ENCODE results near the gene LYSMD1. TPM values are rescaled to one million over a fixed set of nuclear protein-coding genes. Genes with fewer than 3 reads are reported as not detected.

LYSMD1 gene
- polyA plus RNA-seq, 4 donors = 15.6 to 19.7 (median 16.8) TPM

GRCh38 chr1:151143986-151144385 is 21.7 kb downstream of the LYSMD1 start:
- no peak for DNase-seq (ENCODE audit: low read depth in 4 of 4, low spot score in 2 of 4)

- DNase-seq (ENCODE audit: low read depth in 4 of 4, low spot score in 2 of 4) = no peak
Measured at GRCh38 chr1:151143057-151143435, 22.7 kb downstream of the LYSMD1 start.

- no peak for DNase-seq (ENCODE audit: low read depth in 4 of 4, low spot score in 2 of 4)
Measured at GRCh38 chr1:151142411-151143056, 23.2 kb downstream of the LYSMD1 start.

GRCh38 chr1:151137789-151138188 is 27.9 kb downstream of the LYSMD1 start:
- DNase-seq (ENCODE audit: low read depth in 4 of 4, low spot score in 2 of 4) = no peak

GRCh38 chr1:151135433-151136385 is 30.0 kb downstream of the LYSMD1 start:
- no peak for DNase-seq (ENCODE audit: low read depth in 4 of 4, low spot score in 2 of 4)

- DNase-seq (ENCODE audit: low read depth in 4 of 4, low spot score in 2 of 4) = no peak
Measured at GRCh38 chr1:151134991-151135390, 30.7 kb downstream of the LYSMD1 start.

- DNase-seq (ENCODE audit: low read depth in 4 of 4, low spot score in 2 of 4) = no peak
Measured at GRCh38 chr1:151134396-151134795, 31.3 kb downstream of the LYSMD1 start.

GRCh38 chr1:151133018-151133806 is 32.5 kb downstream of the LYSMD1 start:
- DNase-seq (ENCODE audit: low read depth in 4 of 4, low spot score in 2 of 4) = no peak

GRCh38 chr1:151132335-151133017 is 33.2 kb downstream of the LYSMD1 start:
- no peak for DNase-seq (ENCODE audit: low read depth in 4 of 4, low spot score in 2 of 4)

GRCh38 chr1:151131701-151132334 is 33.9 kb downstream of the LYSMD1 start:
- peak in 2 of 4 donors; percentile 25 to 42 for DNase-seq (ENCODE audit: low read depth in 4 of 4, low spot score in 2 of 4)

GRCh38 chr1:151130987-151131586 is 34.6 kb downstream of the LYSMD1 start:
- DNase-seq (ENCODE audit: low read depth in 4 of 4, low spot score in 2 of 4) = peak in 3 of 4 donors; percentile 86 to 92 (median 87)

GRCh38 chr1:151128800-151129199 is 36.9 kb downstream of the LYSMD1 start:
- DNase-seq (ENCODE audit: low read depth in 4 of 4, low spot score in 2 of 4) = no peak

GRCh38 chr1:151124763-151125403 is 40.8 kb downstream of the LYSMD1 start:
- DNase-seq (ENCODE audit: low read depth in 4 of 4, low spot score in 2 of 4) = no peak

GRCh38 chr1:151113877-151114276 is 51.8 kb downstream of the LYSMD1 start:
- DNase-seq (ENCODE audit: low read depth in 4 of 4, low spot score in 2 of 4) = no peak

Other genes starting within 250 kb of the LYSMD1 start
- 10 to 100 TPM; 57.6 to 94.5 (median 80.2) TPM for gene SETDB1, start 239.5 kb downstream of the LYSMD1 start, polyA plus RNA-seq (ENCODE audit: insufficient read length in 4 of 4)
- gene CERS2, start 191.1 kb downstream of the LYSMD1 start, polyA plus RNA-seq (ENCODE audit: insufficient read length in 4 of 4) = 100 to 1,000 TPM; 275 to 297 (median 293) TPM
- gene ANXA9, start 183.6 kb downstream of the LYSMD1 start, polyA plus RNA-seq (ENCODE audit: insufficient read length in 4 of 4) = 10 to 100 TPM; 12.3 to 18.6 (median 15.7) TPM
- 10 to 100 TPM; 38.1 to 59.4 (median 46.7) TPM for gene MINDY1, start 159.0 kb downstream of the LYSMD1 start, polyA plus RNA-seq (ENCODE audit: insufficient read length in 4 of 4)
- 10 to 100 TPM; 40.6 to 47.9 (median 43.7) TPM for gene PRUNE1, start 157.5 kb downstream of the LYSMD1 start, polyA plus RNA-seq (ENCODE audit: insufficient read length in 4 of 4)
- gene BNIPL, start 129.3 kb downstream of the LYSMD1 start, polyA plus RNA-seq (ENCODE audit: insufficient read length in 4 of 4) = 1 to 10 TPM; 1.3 to 5.2 (median 2.7) TPM
- 10 to 100 TPM in 2 of 4 donors, 1 to 10 TPM in 2; 9.0 to 14.8 (median 10.2) TPM for gene C1orf56, start 118.2 kb downstream of the LYSMD1 start, polyA plus RNA-seq (ENCODE audit: insufficient read length in 4 of 4)
- gene CDC42SE1, start 106.3 kb downstream of the LYSMD1 start, polyA plus RNA-seq (ENCODE audit: insufficient read length in 4 of 4) = 10 to 100 TPM; 60.1 to 86.6 (median 80.3) TPM
- 10 to 100 TPM; 24.0 to 26.1 (median 24.6) TPM for gene MLLT11, start 105.5 kb downstream of the LYSMD1 start, polyA plus RNA-seq (ENCODE audit: insufficient read length in 4 of 4)
- 10 to 100 TPM in 3 of 4 donors, 1 to 10 TPM in 1; 9.6 to 14.9 (median 11.6) TPM for gene GABPB2, start 95.1 kb downstream of the LYSMD1 start, polyA plus RNA-seq (ENCODE audit: insufficient read length in 4 of 4)
- gene SEMA6C, start 19.3 kb downstream of the LYSMD1 start, polyA plus RNA-seq (ENCODE audit: insufficient read length in 4 of 4) = 10 to 100 TPM; 22.4 to 34.6 (median 28.6) TPM
- gene TNFAIP8L2, start 9.3 kb downstream of the LYSMD1 start, polyA plus RNA-seq (ENCODE audit: insufficient read length in 4 of 4) = 1 to 10 TPM; 1.2 to 2.2 (median 1.3) TPM
- gene SCNM1, start 242 bp upstream of the LYSMD1 start, polyA plus RNA-seq (ENCODE audit: insufficient read length in 4 of 4) = 10 to 100 TPM; 35.1 to 42.5 (median 41.1) TPM
- 1 to 10 TPM in 3 of 4 donors, under 1 TPM in 1; 0.75 to 1.5 (median 1.2) TPM for gene TMOD4, start 10.1 kb upstream of the LYSMD1 start, polyA plus RNA-seq (ENCODE audit: insufficient read length in 4 of 4)
- 10 to 100 TPM; 66.6 to 74.2 (median 71.6) TPM for gene VPS72, start 24.3 kb upstream of the LYSMD1 start, polyA plus RNA-seq (ENCODE audit: insufficient read length in 4 of 4)
- 10 to 100 TPM; 51.5 to 76.7 (median 70.4) TPM for gene PIP5K1A, start 32.6 kb upstream of the LYSMD1 start, polyA plus RNA-seq (ENCODE audit: insufficient read length in 4 of 4)
- gene PSMD4, start 88.8 kb upstream of the LYSMD1 start, polyA plus RNA-seq (ENCODE audit: insufficient read length in 4 of 4) = 100 to 1,000 TPM; 162 to 171 (median 168) TPM
- 10 to 100 TPM; 21.6 to 30.0 (median 26.4) TPM for gene ZNF687, start 116.4 kb upstream of the LYSMD1 start, polyA plus RNA-seq (ENCODE audit: insufficient read length in 4 of 4)
- 10 to 100 TPM; 59.0 to 77.4 (median 67.2) TPM for gene PI4KB, start 161.5 kb upstream of the LYSMD1 start, polyA plus RNA-seq (ENCODE audit: insufficient read length in 4 of 4)
- 10 to 100 TPM; 43.5 to 49.2 (median 47.0) TPM for gene RFX5, start 181.3 kb upstream of the LYSMD1 start, polyA plus RNA-seq (ENCODE audit: insufficient read length in 4 of 4)
- 10 to 100 TPM; 52.1 to 60.5 (median 52.9) TPM for gene SELENBP1, start 206.8 kb upstream of the LYSMD1 start, polyA plus RNA-seq (ENCODE audit: insufficient read length in 4 of 4)
- 100 to 1,000 TPM; 238 to 292 (median 254) TPM for gene PSMB4, start 233.7 kb upstream of the LYSMD1 start, polyA plus RNA-seq (ENCODE audit: insufficient read length in 4 of 4)

All from left renal cortex interstitium (tissue), 4 donors.